HEK293T (cell line): Measurements from ENCODE around the gene PLD5.

ENCODE experiments used
- CTCF ChIA-PET: fragments of 350-600 bp; formaldehyde crosslinking; extraction: SDS; loops from one replicate; lab custom pipeline; 2021; ENCODE audit warnings: antibody characterized with exemption, inconsistent platforms; lab: Yijun Ruan, JAX
- POLR2A ChIA-PET: fragments of 350-600 bp; formaldehyde crosslinking; extraction: SDS; loops from one replicate; lab custom pipeline; 2020; ENCODE audit warnings: antibody characterized with exemption, inconsistent platforms; lab: Yijun Ruan, JAX
- DNase-seq: peaks from one replicate; pipeline ENCODE4 v3.0.0; 2012; ENCODE audit warnings: mixed read lengths; ENCODE audit errors: extremely low spot score
- ARNT ChIP-seq: fragments of 450-650 bp; IDR thresholded peaks from 2 replicates; pipeline ENCODE4 v1.6.1; 2017; ENCODE audit warnings: mild to moderate bottlenecking
- BHLHE40 ChIP-seq: fragments of 450-650 bp; IDR thresholded peaks from 2 replicates; pipeline ENCODE4 v1.6.1; 2016; ENCODE audit warnings: mild to moderate bottlenecking, moderate library complexity, borderline replicate concordance
- CTBP1 ChIP-seq: fragments of 450-650 bp; IDR thresholded peaks from 2 replicates; pipeline ENCODE4 v1.6.1; 2016; ENCODE audit warnings: borderline replicate concordance
- ELF4 ChIP-seq: fragments of 450-650 bp; IDR thresholded peaks from 2 replicates; pipeline ENCODE4 v1.6.1; 2017; ENCODE audit warnings: antibody characterized with exemption
- FOXA1 ChIP-seq: fragments of 450-650 bp; IDR thresholded peaks from 2 replicates; pipeline ENCODE4 v1.6.1; 2016; ENCODE audit warnings: mild to moderate bottlenecking
- FOXK2 ChIP-seq: fragments of 450-650 bp; IDR thresholded peaks from 2 replicates; pipeline ENCODE4 v1.6.1; 2016; ENCODE audit warnings: mild to moderate bottlenecking
- FOXM1 ChIP-seq: fragments of 450-650 bp; IDR thresholded peaks from 2 replicates; pipeline ENCODE4 v1.6.1; 2017; ENCODE audit warnings: mild to moderate bottlenecking, borderline replicate concordance
- HDGF ChIP-seq: fragments of 450-650 bp; IDR thresholded peaks from 2 replicates; pipeline ENCODE4 v1.6.1; 2017; ENCODE audit warnings: antibody characterized with exemption, borderline replicate concordance
- L3MBTL2 ChIP-seq: fragments of 450-650 bp; conservative IDR thresholded peaks from 2 replicates; pipeline ENCODE4 v1.6.1; 2016; ENCODE audit warnings: mild to moderate bottlenecking
- LEF1 ChIP-seq: fragments of 450-650 bp; IDR thresholded peaks from 2 replicates; pipeline ENCODE4 v1.6.1; 2017; ENCODE audit warnings: mild to moderate bottlenecking, borderline replicate concordance
- NFRKB ChIP-seq: fragments of 450-650 bp; IDR thresholded peaks from 2 replicates; pipeline ENCODE4 v1.6.1; 2016; ENCODE audit warnings: mild to moderate bottlenecking, moderate library complexity
- SP1 ChIP-seq: fragments of 450-650 bp; IDR thresholded peaks from 2 replicates; pipeline ENCODE4 v1.6.1; 2017
- SUZ12 ChIP-seq: fragments of 450-650 bp; IDR thresholded peaks from 2 replicates; pipeline ENCODE4 v1.6.1; 2016; ENCODE audit warnings: mild to moderate bottlenecking
- TARDBP ChIP-seq: fragments of 450-650 bp; IDR thresholded peaks from 2 replicates; pipeline ENCODE4 v1.6.1; 2016
- ZNF384 ChIP-seq: fragments of 450-650 bp; IDR thresholded peaks from 2 replicates; pipeline ENCODE4 v1.6.1; 2016
- TF ChIP-seq, protein P1 (sequence below): fragments of 450-650 bp; IDR thresholded peaks from 2 replicates; pipeline ENCODE4 v1.6.1; 2016

Gene PLD5

DNA sequence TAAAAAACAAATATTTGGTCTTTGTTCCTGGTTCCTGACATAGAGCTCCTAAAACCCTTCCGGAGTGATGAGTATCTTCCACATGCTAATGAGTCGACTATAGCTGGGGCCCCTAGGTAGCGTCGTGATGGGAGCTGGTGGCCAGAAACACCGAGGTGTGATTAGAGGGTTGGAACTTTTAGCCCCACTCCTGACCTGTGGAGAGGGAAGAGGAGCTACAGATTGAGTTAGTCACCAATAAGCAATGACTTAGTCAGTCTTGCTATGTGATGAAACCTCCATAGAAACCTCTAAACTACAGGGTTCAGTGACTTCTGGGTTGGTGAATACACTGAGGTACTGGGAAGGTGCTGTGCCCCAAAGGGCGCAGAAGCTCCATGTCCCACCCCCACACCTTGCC, 30.1 kb upstream of the PLD5 start:
- POLR2A ChIA-PET, result no interaction called here
- TF ChIP-seq FOXK2 (no peak), SUZ12 (no peak), FOXA1 (no peak), ARNT (no peak), SP1 (no peak), FOXM1 (no peak), TARDBP (no peak), ZNF384 (no peak), NFRKB (no peak)
- TF ChIP-seq, protein P1, sequence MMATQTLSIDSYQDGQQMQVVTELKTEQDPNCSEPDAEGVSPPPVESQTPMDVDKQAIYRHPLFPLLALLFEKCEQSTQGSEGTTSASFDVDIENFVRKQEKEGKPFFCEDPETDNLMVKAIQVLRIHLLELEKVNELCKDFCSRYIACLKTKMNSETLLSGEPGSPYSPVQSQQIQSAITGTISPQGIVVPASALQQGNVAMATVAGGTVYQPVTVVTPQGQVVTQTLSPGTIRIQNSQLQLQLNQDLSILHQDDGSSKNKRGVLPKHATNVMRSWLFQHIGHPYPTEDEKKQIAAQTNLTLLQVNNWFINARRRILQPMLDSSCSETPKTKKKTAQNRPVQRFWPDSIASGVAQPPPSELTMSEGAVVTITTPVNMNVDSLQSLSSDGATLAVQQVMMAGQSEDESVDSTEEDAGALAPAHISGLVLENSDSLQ, result no peak
- CTCF ChIA-PET, result no interaction called here
- no peak for DNase-seq

DNA sequence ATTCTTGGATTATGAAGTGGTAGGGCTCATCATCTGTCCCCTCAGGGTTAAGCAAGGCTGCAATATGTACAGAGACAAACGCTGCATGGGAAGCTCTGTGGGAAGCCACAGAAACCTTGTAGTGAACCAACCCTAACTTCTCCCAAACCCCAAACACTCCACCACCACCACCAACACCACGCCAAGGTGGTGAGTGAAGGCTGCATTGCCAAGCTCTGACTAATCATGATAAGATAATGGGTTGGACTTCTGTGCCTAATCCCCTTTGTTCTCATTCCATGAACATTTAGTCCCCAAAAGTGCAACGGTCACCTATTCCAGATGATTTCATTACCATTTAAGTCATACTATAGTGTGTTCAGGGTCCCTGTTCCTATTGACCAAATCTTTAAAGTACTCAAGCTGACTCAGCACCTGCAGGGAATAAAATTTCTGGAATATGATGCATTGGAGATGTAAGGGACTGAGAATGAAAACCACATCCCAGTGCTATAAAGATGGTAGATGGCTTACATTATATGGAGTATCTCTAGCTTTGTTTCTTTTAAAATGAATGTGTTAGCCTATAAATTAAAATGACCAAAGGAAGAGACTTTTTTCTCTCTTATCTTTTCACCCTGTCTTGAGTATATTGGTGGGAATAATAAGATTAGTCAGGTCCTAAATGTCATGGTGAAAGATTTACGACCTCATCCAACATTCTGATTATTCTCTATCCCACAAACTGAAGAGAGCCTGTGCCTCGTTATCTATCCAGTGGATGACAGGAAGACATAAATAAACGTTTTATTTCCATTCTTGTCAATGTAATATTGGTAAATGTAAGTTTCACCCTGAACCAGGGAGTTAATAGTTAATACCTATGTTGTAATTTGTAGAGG, 22.6 kb upstream of the PLD5 start:
- POLR2A ChIA-PET, result no interaction called here
- CTCF ChIA-PET, result no interaction called here
- TF ChIP-seq, protein P1, result peak; percentile 59
- no peak for TF ChIP-seq CTBP1
- no peak for DNase-seq

DNA sequence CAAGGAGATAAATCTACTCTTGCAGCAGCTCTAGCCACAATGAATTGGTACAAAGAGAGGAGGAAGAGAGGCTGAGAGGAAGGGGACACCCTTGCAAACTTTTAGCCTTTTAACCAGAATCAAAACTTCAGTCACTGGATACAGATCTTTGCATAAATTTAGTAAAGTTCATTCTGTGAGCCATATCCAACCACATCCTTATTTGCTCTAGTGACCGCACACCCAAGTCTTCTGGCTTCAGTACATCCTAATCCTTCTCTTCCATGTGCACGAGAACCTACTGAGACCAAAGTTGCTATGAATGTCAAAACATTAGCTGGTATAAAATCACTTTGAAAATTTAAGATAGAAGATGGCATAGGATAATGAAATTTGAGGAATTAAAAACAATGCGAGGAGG, 21.9 kb upstream of the PLD5 start:
- DNase-seq, result no peak
- ChIA-PET POLR2A (no interaction called here), CTCF (no interaction called here)
- no peak for TF ChIP-seq CTBP1
- no peak for TF ChIP-seq L3MBTL2
- TF ChIP-seq ZNF384, result no peak

DNA sequence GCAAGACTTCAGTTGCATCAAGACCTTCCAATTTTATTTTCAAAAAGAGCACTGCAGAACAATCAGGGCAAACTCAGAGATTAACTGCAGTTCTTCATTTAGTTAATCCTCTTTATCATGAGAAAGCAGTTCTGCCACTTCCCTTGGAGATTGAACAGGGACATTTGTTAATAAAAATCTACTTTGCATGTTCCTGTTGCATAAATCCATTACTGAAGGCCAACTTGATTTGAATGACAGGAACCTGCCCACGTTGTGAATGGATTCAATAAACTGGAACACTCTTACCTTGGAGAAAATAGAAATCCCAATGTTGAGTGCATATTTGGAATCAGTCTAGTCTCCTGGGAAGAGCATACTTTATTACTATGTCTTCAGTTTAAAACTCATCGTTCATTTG, 19.6 kb upstream of the PLD5 start:
- no peak for DNase-seq
- ChIA-PET POLR2A (no interaction called here), CTCF (no interaction called here)
- TF ChIP-seq L3MBTL2 (no peak), SUZ12 (no peak), HDGF (no peak), FOXK2 (no peak), NFRKB (no peak), FOXM1 (no peak), CTBP1 (no peak), ELF4 (no peak), SP1 (no peak), LEF1 (no peak), ZNF384 (no peak)
- TF ChIP-seq, protein P1, result no peak

DNA sequence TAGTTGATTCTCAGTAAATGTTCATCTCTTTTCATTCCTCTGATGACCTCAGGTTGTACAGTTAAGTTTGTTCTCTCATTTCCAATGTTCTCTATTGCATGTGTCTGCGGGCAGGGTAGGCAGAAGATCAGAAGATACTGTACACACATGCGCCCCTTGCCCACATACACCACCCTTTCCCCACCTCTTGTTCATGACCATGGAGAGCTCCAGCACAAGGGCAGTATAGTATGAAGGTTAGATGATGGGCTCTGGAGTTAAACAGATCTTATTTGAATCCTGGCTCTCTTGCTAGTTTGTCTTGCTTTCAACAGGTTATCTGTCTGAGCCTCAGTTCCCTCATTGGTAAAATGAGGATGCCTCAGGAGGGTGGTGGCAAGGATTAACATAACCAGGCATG, 17.8 kb upstream of the PLD5 start:
- ChIA-PET CTCF (no interaction called here), POLR2A (no interaction called here)
- TF ChIP-seq L3MBTL2, result no peak
- no peak for TF ChIP-seq LEF1
- TF ChIP-seq ELF4, result no peak
- TF ChIP-seq SUZ12, result no peak
- TF ChIP-seq CTBP1, result no peak
- TF ChIP-seq NFRKB, result no peak
- no peak for TF ChIP-seq FOXA1
- no peak for TF ChIP-seq FOXM1
- TF ChIP-seq TARDBP, result no peak
- no peak for TF ChIP-seq FOXK2
- DNase-seq, result no peak

DNA sequence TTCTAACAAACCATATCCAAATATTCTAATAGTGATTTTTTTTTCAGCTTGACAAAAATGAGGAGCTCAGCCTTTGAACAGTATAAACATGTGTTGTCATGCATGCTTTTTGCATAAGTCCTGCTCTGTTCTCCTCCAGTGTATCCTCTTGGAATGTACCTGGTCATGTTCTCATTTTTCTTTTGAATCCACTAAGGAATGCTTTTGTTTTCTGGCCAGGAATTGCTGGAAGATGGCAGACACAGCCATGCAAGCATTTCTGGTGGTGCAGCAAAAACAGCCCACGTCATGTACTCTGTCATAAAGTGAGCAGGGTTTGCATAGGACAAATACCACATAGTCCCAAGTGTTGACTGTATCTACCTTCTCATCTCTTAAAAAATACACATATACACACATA, 11.5 kb upstream of the PLD5 start:
- CTCF ChIA-PET, result no interaction called here
- TF ChIP-seq SP1 (no peak), FOXM1 (no peak), LEF1 (no peak), NFRKB (no peak), L3MBTL2 (no peak), SUZ12 (no peak), BHLHE40 (no peak), FOXA1 (no peak), ZNF384 (no peak), HDGF (no peak), TARDBP (no peak), FOXK2 (no peak), ELF4 (no peak), CTBP1 (no peak), ARNT (no peak)
- TF ChIP-seq, protein P1, result no peak
- POLR2A ChIA-PET, result no interaction called here
- no peak for DNase-seq
